ENCODE results near the gene TSR3.

The TSR3 gene

GRCh38 chr16:1314399-1315068 is 37.1 kb downstream of the TSR3 start:
- Histone ChIP-seq H3K9ac (ENCODE audit: low read length) (no peak overlapping the region), H3K9me3 (replicated peaks; ENCODE audit: insufficient read depth, low read length) (no peaks in the 10 kb centered on the region), H3K36me3 (replicated peaks; ENCODE audit: insufficient read depth, low read length) (peaks cover 12% of the 10 kb centered on the region), H3F3A (ENCODE audit: insufficient read depth, low read length) (no peaks in the 10 kb centered on the region), H3K79me2 (ENCODE audit: low read length) (peaks cover 94% of the 10 kb centered on the region), H3K27ac (ENCODE audit: low read length) (no peak overlapping the region), H3K4me2 (ENCODE audit: low read depth, low read length) (no peak overlapping the region), H3K4me1 (ENCODE audit: low read length) (peaks cover 9% of the 10 kb centered on the region), H3K27me3 (replicated peaks; ENCODE audit: insufficient read depth, low read length) (no peaks in the 10 kb centered on the region), H3K4me3 (ENCODE audit: low read length) (no peak overlapping the region), H4K20me1 (ENCODE audit: insufficient read depth, low read length) (peaks cover 44% of the 10 kb centered on the region), H2AFZ (ENCODE audit: low read length) (no peak overlapping the region), H3K9me2 (replicated peaks; ENCODE audit: insufficient read depth, low read length) (no peaks in the 10 kb centered on the region)
- TF ChIP-seq EZH2phosphoT487 (IDR thresholded peaks at IDR 0.05; ENCODE audit: low read length) (no peak), EZH2 (optimal IDR thresholded peaks at IDR 0.05; ENCODE audit: low read depth, low read length) (no peak), CTCF (IDR thresholded peaks at IDR 0.05; ENCODE audit: low read length) (no peak)
- no peak for DNase-seq

GRCh38 chr16:1313721-1314369 is 37.8 kb downstream of the TSR3 start:
- H3K9me3 ChIP-seq (replicated peaks; ENCODE audit: insufficient read depth, low read length) = no peaks in the 10 kb centered on the region
- no peak overlapping the region for H3K4me2 ChIP-seq (ENCODE audit: low read depth, low read length)
- peaks cover 88% of the 10 kb centered on the region for H3K79me2 ChIP-seq (ENCODE audit: low read length)
- peaks cover 9% of the 10 kb centered on the region for H3K4me1 ChIP-seq (ENCODE audit: low read length)
- no peak for DNase-seq
- H3K9me2 ChIP-seq (replicated peaks; ENCODE audit: insufficient read depth, low read length) = no peaks in the 10 kb centered on the region
- H3F3A ChIP-seq (ENCODE audit: insufficient read depth, low read length) = no peaks in the 10 kb centered on the region
- H4K20me1 ChIP-seq (ENCODE audit: insufficient read depth, low read length) = peaks cover 44% of the 10 kb centered on the region
- peaks cover 12% of the 10 kb centered on the region for H3K36me3 ChIP-seq (replicated peaks; ENCODE audit: insufficient read depth, low read length)
- H2AFZ ChIP-seq (ENCODE audit: low read length) = no peak overlapping the region
- TF ChIP-seq EZH2phosphoT487 (IDR thresholded peaks at IDR 0.05; ENCODE audit: low read length) (no peak), EZH2 (optimal IDR thresholded peaks at IDR 0.05; ENCODE audit: low read depth, low read length) (no peak), CTCF (IDR thresholded peaks at IDR 0.05; ENCODE audit: low read length) (no peak)
- H3K27ac ChIP-seq (ENCODE audit: low read length) = no peak overlapping the region
- H3K4me3 ChIP-seq (ENCODE audit: low read length) = no peak overlapping the region
- no peaks in the 10 kb centered on the region for H3K27me3 ChIP-seq (replicated peaks; ENCODE audit: insufficient read depth, low read length)
- no peak overlapping the region for H3K9ac ChIP-seq (ENCODE audit: low read length)

- no peaks in the 10 kb centered on the region for H3K9me3 ChIP-seq (replicated peaks; ENCODE audit: insufficient read depth, low read length)
- H3K27me3 ChIP-seq (replicated peaks; ENCODE audit: insufficient read depth, low read length) = no peaks in the 10 kb centered on the region
- no peaks in the 10 kb centered on the region for H3K9me2 ChIP-seq (replicated peaks; ENCODE audit: insufficient read depth, low read length)
- TF ChIP-seq EZH2 (optimal IDR thresholded peaks at IDR 0.05; ENCODE audit: low read depth, low read length) = no peak
- no peak for TF ChIP-seq CTCF (IDR thresholded peaks at IDR 0.05; ENCODE audit: low read length)
- no peak for TF ChIP-seq EZH2phosphoT487 (IDR thresholded peaks at IDR 0.05; ENCODE audit: low read length)
- H3K36me3 ChIP-seq (replicated peaks; ENCODE audit: insufficient read depth, low read length) = peaks cover 6% of the 10 kb centered on the region
- peaks cover 80% of the 10 kb centered on the region for H3K79me2 ChIP-seq (ENCODE audit: low read length)
- no peak overlapping the region for H3K4me3 ChIP-seq (ENCODE audit: low read length)
- H3K4me1 ChIP-seq (ENCODE audit: low read length) = peaks cover 9% of the 10 kb centered on the region
- H3F3A ChIP-seq (ENCODE audit: insufficient read depth, low read length) = no peaks in the 10 kb centered on the region
- H2AFZ ChIP-seq (ENCODE audit: low read length) = no peak overlapping the region
- H3K4me2 ChIP-seq (ENCODE audit: low read depth, low read length) = no peak overlapping the region
- no peak overlapping the region for H3K9ac ChIP-seq (ENCODE audit: low read length)
- H3K27ac ChIP-seq (ENCODE audit: low read length) = no peak overlapping the region
- H4K20me1 ChIP-seq (ENCODE audit: insufficient read depth, low read length) = peaks cover 44% of the 10 kb centered on the region
- DNase-seq = no peak
Observed at GRCh38 chr16:1312903-1313302, 38.8 kb downstream of the TSR3 start.
